Heart left ventricle (tissue), 13 donors: Measurements from ENCODE around the gene NCKIPSD.

Experiments
- POLR2A ChIP-seq, 2 donors: fragments of 450-650 bp; IDR thresholded peaks; one replicate each; pipeline ENCODE4 v1.6.1; 2017; ENCODE audit warnings: antibody characterized with exemption in 2 of 2, mild to moderate bottlenecking in 2 of 2, moderate library complexity in 2 of 2
- TF ChIP-seq, protein P1 (sequence below), 12 donors: fragments of 200-600 bp; sonication (generic) in 4 of 12; IDR thresholded peaks; one replicate each; pipeline versions ENCODE4 v1.5.0 to v1.8.0; 2018 to 2022; ENCODE audit warnings: antibody characterized with exemption in 12 of 12, mild to moderate bottlenecking in 5 of 12
- donor health status: ischemic (EF 13 %, LVEDD 7.1; RV severe dilation, severe dysfunction).
- donor health status: DM: no; HTN: yes; CAD: no.
- donor health status: DM: no; HTN: no; CAD: no.
- donor health status: ischemic (EF 25% LVEDD 6.9; RV normal size, moderate dysfunction).
- donor health status: ischemic (EF 25% LVEDD 5.7; RV mildly dilated, moderate dysfunction).
- donor health status: ischemic (EF 35%, LVEDD 5.7; RV mildly dilated, moderate dysfunction).
- donor health status: nonischemic (EF 11% LVEDD 7.7; RV severe dilation, severe dysfunction).
- donor health status: DM: yes; HTN: yes; CAD: no.
- donor health status: PGD.
- donor health status: ischemic (EF 29% LVEDD 5.4; RV normal size, mild dysfunction).
- donor health status: nonischemic (EF 23%, LVEDD 6.1; RV moderate dilation, normal function).

- peak in 1 of 2 donors; percentile 32 for TF ChIP-seq POLR2A (IDR thresholded peaks at IDR 0.05)
- TF ChIP-seq, protein P1, sequence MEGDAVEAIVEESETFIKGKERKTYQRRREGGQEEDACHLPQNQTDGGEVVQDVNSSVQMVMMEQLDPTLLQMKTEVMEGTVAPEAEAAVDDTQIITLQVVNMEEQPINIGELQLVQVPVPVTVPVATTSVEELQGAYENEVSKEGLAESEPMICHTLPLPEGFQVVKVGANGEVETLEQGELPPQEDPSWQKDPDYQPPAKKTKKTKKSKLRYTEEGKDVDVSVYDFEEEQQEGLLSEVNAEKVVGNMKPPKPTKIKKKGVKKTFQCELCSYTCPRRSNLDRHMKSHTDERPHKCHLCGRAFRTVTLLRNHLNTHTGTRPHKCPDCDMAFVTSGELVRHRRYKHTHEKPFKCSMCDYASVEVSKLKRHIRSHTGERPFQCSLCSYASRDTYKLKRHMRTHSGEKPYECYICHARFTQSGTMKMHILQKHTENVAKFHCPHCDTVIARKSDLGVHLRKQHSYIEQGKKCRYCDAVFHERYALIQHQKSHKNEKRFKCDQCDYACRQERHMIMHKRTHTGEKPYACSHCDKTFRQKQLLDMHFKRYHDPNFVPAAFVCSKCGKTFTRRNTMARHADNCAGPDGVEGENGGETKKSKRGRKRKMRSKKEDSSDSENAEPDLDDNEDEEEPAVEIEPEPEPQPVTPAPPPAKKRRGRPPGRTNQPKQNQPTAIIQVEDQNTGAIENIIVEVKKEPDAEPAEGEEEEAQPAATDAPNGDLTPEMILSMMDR (IDR thresholded peaks at IDR 0.05) = peak; percentile 28 to 79 (median 68)
Measured at GRCh38 chr3:48663489-48664312, 22.0 kb downstream of the NCKIPSD start.
